Stimulated activated CD4-positive, alpha-beta T cell treated with anti-CD3 and anti-CD28 coated beads, Interleukin-1b, Interleukin-23, amount 100 ng/mL, for 4 hours (primary cell): ENCODE results near the gene FAM3B.
A peak's percentile ranks its signal among the peaks of the same experiment; 100 is the strongest.
"Not testable (repeated sequence)": the region's sequence is repeated elsewhere in the genome, so short reads cannot be mapped to it uniquely, and the experiment has no call there.

Source experiments
- DNase-seq, 2 donors: peaks; one replicate each; pipeline ENCODE4 v3.0.0-alpha.2; 2020; ENCODE audit warnings: low read depth in 2 of 2

FAM3B gene

GRCh38 chr21:41350436-41351155, 34.0 kb downstream of the FAM3B start:
- no peak for DNase-seq

DNA sequence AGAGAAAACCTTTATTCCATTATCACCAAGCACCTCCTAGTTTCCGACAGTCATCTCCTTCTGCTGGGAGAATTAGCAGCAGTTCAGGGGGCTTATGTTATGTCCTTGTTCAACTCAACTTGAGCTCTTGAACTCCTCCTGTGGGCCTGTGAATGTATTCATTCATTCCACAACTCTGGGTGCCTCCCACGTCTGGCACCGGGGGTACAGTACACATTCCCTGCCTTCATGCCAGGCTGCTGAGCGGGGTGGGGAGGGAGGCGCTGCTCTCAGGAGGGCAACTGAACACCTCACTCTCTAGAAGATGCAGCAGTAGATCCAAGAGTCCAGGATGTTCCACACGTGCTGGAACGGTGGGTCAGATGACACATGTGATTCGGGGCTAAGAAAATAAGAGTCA, 40.9 kb downstream of the FAM3B start:
- DNase-seq, result no peak

DNA sequence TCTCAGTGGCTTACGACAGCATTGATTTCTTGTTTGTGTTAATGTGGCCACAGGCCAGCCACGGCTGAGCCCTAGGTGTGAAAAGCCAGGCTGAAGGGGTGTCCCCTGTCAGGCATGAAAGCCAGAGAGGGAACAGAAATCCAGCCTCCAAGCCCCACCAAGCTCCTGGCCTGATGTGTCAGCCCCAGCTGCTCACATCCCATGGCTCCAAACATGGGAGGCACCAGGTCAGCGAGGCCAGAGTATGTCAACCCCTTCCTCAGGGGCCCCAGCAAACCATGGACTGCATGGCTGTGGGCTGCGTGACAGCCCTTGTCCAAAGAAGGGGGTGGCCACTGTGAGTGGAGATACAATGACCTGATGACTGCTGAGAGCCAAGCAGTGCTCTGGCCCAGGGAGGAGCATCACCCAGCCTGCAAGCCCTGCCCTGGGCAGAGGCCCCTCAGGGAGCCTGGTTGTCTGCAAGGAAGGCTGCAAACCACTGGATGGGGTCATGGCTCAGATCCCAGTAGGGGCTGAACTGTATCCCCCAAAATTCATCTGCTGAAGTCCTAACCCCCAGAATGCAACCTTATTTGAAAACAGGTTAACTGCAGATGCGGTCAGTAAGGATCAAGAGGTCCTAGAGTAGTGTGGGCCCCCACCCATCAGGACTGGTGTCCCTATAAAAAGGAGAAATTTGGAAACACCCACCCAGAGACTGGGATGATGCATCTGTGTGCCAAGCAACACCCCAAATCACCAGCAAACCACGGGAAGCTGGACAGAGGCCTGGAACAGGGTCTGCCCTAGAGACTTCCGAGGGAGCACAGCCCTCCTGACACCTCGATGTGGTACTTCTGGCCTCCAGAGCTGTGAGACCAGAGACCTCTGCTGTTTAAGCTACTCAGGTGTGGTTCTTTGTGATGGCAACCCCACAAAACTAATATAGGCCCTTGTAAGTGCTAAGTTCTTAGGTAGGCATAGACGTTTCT, 41.9 kb downstream of the FAM3B start:
- DNase-seq, result no peak

DNA sequence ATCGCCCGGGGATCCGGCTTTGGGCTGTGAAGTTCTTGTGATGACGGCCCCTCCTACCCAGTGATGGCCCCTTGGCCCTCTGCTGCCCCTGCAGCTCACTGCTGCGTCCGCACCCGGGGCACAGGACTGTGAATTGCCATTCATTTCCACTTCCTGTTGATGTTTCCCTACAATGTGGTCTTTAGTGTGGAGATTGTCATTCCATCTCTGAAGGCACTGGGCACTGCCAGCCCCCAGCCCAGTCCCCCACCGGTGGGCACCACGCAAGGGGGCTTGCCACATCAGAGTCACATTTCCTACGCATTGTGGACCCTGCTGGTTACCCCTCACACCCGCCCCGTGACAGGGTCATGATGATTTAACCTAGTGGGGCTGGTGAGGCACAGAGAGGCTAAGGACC, 42.7 kb downstream of the FAM3B start:
- DNase-seq, result no peak

DNA sequence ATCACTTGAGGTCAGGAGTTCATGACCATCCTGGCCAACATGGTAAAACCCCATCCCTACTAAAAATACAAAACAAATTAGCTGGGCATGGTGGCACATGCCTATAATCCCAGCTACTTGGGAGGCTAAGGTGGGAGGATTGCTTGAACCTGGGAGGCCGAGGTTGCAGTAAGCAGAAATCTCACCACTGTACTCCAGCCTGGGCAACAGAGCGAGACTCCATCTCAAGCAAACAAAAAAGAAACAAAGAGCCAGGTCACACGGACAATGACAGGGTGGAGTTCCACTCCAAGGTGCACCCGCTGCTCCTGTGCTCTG, 43.1 kb downstream of the FAM3B start:
- not testable (repeated sequence) for DNase-seq

- no peak for DNase-seq
These were observed 43.6 kb downstream of the FAM3B start for GRCh38 chr21:41360072-41360821.

DNA sequence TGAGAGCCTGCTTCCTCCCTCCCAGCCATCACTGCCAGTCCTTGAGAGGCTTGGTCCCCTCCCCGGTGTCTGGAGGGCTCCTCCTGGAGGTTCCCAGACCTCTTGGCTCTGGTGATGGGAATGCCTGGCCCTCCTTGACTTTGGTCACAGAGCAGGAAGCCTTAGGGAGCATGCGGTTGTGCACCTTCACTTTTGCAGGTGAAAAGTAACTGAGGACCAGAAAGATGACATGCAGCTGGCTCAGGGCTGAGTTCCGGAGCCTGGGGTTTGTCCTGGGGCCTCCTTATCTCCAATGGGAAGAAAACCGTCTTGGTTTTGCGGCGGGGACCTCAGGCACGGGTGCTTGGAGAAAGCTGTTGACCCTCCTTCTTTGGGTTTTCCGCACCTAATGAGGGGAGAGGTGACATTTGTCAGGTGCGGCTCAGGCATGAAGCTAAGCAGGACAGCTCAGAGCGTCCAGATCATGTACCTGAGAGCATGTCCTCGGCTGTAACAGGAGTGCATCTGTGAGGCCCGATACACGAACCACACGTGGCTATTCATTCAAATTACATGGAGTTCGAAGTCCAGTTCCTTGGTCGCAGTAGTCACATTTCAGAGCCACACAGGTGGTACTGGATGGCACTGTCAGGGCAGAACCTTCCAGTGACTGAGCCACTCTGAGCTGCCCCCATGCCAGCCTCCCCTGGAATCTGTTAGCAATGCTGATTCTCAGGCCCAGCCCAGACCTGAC, 44.6 kb downstream of the FAM3B start:
- no peak for DNase-seq

DNA sequence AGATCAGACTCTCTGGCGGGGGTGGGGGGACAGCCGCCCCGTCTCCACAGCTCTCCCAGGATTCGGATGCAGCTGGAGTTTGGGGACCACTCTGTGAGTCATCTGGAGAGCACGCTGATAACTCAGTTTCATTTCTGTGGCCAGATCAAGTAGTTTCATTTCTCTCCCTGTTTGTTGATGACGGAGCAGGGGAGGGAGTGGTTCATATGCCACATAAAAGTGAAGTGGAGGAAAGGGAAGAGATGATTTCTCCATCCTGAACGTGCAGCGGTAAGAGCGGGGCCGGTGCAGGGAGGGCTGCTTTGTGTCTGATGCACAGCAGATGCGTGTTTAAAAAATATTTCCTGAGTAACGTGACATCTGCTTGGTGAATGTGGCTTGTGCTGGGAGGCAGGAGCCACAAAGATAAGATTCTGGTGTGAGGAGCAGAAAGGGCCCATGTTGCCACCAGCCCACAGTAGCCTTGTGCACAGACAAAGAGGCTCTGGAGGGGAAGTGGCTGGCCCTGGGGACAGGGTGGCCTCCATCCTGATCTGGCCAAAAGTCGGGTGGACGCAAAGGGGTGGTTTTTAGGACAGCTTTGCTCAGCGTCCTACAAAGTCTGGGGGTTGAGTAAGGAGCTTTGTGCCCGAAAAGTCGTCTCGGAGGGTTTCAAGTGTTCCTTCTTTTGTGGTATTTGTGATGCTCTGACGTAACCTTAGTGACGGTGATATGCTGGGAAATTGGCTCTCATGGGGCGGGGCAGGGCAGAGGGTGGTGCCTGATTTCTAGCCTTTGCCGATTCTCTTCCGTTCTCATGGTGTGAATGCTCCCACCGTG, 45.4 kb downstream of the FAM3B start, which contains the start of gene MX2:
MX2 (plus strand) TSS at position 242 of the 819 bp plus-strand sequence. CDS start 14,880 bp downstream, outside the sequence.
- DNase-seq, result peak; percentile 51 to 65

- no peak for DNase-seq
These were observed 46.2 kb downstream of the FAM3B start for GRCh38 chr21:41362605-41363369.

GRCh38 chr21:41363370-41364270, 47.0 kb downstream of the FAM3B start:
- no peak for DNase-seq

GRCh38 chr21:41364308-41364707, 47.7 kb downstream of the FAM3B start:
- DNase-seq, result no peak

DNA sequence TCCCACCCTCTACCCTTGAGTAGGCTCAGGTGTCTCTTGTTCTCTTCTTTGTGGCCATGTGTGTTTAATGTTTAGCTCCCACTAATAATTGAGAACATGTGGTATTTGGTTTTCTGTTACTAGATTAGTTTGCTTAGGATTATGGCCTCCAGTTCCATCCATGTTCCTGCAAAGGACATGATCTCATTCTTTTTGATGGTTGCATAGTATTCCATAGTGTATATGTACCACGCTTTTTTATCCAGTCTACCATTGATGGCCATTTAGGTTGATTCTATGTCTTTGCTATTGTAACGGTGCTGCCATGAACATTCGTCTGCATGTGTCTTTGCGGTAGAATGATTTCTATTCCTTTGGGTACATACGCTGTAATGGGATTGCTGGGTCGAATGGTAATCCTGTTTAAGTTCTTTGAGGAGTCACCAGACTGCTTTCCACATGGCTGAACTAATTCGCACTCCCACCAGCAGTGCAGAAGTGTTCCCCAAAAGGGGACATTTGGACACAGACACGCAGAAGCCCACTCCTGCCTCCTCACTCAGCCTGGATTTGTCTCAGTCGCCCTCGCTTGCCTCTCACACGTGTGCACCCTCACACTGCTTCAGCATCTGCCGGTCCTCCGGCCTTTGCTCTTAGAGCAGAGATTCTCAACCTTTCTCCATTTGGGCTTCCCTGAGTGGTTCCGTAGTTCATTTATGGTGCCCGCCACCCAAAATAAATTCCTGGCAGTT, 48.9 kb downstream of the FAM3B start:
- no peak for DNase-seq

- DNase-seq, result no peak
These were observed 50.0 kb downstream of the FAM3B start for GRCh38 chr21:41366522-41367151.

GRCh38 chr21:41367301-41367944, 50.8 kb downstream of the FAM3B start:
- DNase-seq, result no peak

DNA sequence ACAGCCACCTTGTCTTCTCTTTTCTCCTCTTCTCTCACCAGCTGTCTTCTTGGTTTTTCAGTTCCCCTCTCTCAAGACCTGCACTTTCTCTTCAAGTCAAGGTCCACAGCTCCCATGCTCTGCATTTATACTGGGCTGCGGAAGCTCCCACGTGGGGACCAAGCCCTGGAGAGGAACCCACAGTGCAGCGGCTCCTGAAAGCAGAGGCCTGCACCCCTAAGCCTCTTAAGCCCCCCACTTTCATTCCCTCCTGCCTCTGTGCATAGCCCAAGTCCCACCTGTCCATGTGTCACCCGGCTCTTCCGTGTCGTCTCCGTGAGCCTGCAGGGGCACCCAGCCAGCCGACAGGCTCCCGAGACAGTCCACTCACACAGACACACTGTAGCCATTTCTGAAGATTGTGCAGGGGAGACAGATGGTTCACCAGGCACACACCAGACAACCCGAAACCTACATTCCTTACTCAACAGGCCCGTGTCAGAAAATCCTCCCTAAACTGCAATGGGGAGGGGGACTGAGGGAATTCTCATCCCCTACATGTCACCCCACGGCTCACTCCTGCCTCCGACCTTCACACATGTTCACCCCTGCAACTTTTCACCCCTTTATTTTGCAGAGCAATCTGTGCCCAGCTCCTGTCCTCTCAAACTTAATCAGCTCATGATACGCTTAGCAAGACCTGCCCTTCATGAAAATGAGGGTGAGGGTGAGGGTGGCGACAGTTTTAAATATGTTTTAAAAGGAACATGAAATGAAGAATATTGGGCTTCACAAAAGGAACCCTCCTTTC, 51.5 kb downstream of the FAM3B start:
- no peak for DNase-seq

DNA sequence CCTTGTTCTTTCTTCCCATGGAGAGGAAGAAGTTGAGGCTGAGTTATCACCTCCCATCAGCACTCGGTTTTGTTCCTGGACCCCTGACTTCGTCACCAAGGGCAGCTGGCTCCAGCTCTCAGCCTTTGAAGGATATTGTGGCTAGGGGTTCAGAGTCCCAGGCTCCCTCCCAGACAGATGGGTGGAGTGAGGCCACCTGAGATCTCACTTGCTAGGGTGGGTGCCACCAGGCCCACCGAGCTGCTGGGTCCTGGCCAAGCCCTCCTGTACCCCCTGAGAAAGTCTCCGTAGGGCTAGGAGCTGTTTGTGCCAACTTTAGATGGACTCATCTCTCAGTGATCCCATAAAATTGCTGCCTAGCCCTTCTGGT, 52.1 kb downstream of the FAM3B start:
- no peak for DNase-seq
